ENCODE measurements around the gene CASR. TPM values are rescaled to one million over a fixed set of nuclear protein-coding genes. Genes with fewer than 3 reads are reported as not detected.

Gene CASR
- total and polyA plus RNA-seq, 2 of the 4 experiments (the other 2 are of a cell fraction): not detected

- H4K8ac ChIP-seq (ENCODE audit: low read depth in 2 of 2, low read length in 2 of 2): no peak overlapping the region
- CTCF ChIA-PET: no interaction called here
- H2AFZ ChIP-seq (replicated peaks; ENCODE audit: low read length, poor library complexity): no peak overlapping the region
- no peak for DNase-seq
- H3K9me3 ChIP-seq (ENCODE audit: control insufficient read depth, insufficient read depth, low read length): no peaks in the 10 kb centered on the region
- no peak overlapping the region for H4K91ac ChIP-seq (ENCODE audit: insufficient read depth, low read depth, low read length)
- no peaks in the 10 kb centered on the region for H3K36me3 ChIP-seq (ENCODE audit: control insufficient read depth, insufficient read depth, low read length)
- in situ Hi-C loops (cut with MboI; ENCODE audit: low sequenced_read_pairs) (no loop called here), dilution Hi-C loops (cut with HindIII; ENCODE audit: low sequenced_read_pairs, unreplicated experiment) (no loop called here), intact Hi-C loops (cut with micrococcal nuclease) (no loop called here)
- H3K23ac ChIP-seq (ENCODE audit: low read depth, low read length): no peak overlapping the region
- TF ChIP-seq MAZ (IDR thresholded peaks at IDR 0.05; ENCODE audit: borderline replicate concordance, low read depth, low read length) (no peak), RCOR1 (IDR thresholded peaks at IDR 0.05; ENCODE audit: insufficient replicate concordance, low read length) (no peak), MXI1 (IDR thresholded peaks at IDR 0.05; ENCODE audit: borderline replicate concordance, low read depth, low read length) (no peak), SMC3 (IDR thresholded peaks at IDR 0.05; ENCODE audit: low read depth, low read length) (no peak), USF2 (IDR thresholded peaks at IDR 0.05; ENCODE audit: low read depth, low read length) (no peak), BHLHE40 (IDR thresholded peaks at IDR 0.05; ENCODE audit: low read depth, low read length) (no peak), CTCF (conservative IDR thresholded peaks at IDR 0.05; ENCODE audit: low read depth, low read length) (no peak), MAFK (IDR thresholded peaks at IDR 0.05; ENCODE audit: low read depth, low read length) (no peak), FOS (IDR thresholded peaks at IDR 0.05; ENCODE audit: low read depth, low read length) (no peak), POLR2A (IDR thresholded peaks at IDR 0.05; ENCODE audit: low read depth, low read length) (no peak), NFE2L2 (IDR thresholded peaks at IDR 0.05; ENCODE audit: low read depth, low read length) (no peak), CEBPB (IDR thresholded peaks at IDR 0.05; ENCODE audit: low read depth, low read length) (no peak), RAD21 (IDR thresholded peaks at IDR 0.05; ENCODE audit: low read length) (no peak), CHD1 (IDR thresholded peaks at IDR 0.05; ENCODE audit: low read depth, low read length) (no peak), ELK1 (IDR thresholded peaks at IDR 0.05; ENCODE audit: borderline replicate concordance, low read depth, low read length) (no peak)
- H4K20me1 ChIP-seq (ENCODE audit: insufficient read depth, low read length): no peaks in the 10 kb centered on the region
- no peaks in the 10 kb centered on the region for H3K79me1 ChIP-seq (ENCODE audit: low read depth in 1 of 2, low read length in 2 of 2)
- no peak for ATAC-seq (ENCODE audit: low read depth)
- POLR2A ChIA-PET (ENCODE audit: unreplicated experiment): no interaction called here
- H3K4me3 ChIP-seq (ENCODE audit: insufficient read depth, low read depth, low read length): no peak overlapping the region
- H3K27ac ChIP-seq (ENCODE audit: insufficient read depth, low read length): no peak overlapping the region
- H2AK9ac ChIP-seq (replicated peaks; ENCODE audit: low read depth, low read length, poor library complexity): no peak overlapping the region
- no peaks in the 10 kb centered on the region for H3K4me1 ChIP-seq (ENCODE audit: control insufficient read depth, insufficient read depth, low read length)
- BruUV-seq (replicated peaks): no TSS peak
- H3K9ac ChIP-seq (ENCODE audit: low read depth, low read length): no peak overlapping the region
- no peak overlapping the region for H3K18ac ChIP-seq (ENCODE audit: low read depth, low read length)
- no peaks in the 10 kb centered on the region for H3K9me1 ChIP-seq (ENCODE audit: insufficient read depth, low read length)
- H2BK5ac ChIP-seq (ENCODE audit: low read depth, low read length, poor library complexity, severe bottlenecking): no peak overlapping the region
- H2BK15ac ChIP-seq (ENCODE audit: low read depth, low read length): no peak overlapping the region
- H3K4me2 ChIP-seq (ENCODE audit: low read depth, low read length): no peak overlapping the region
- WGBS, 2 experiments (ENCODE audit: extremely low coverage in 2 of 2, insufficient read length in 1 of 2): no CpG with 5 or more reads among the region's 2 CpGs
- H2BK120ac ChIP-seq (ENCODE audit: low read depth, low read length): no peak overlapping the region
- H3K14ac ChIP-seq (replicated peaks; ENCODE audit: low read depth, low read length): no peak overlapping the region
- no peak overlapping the region for H3K4ac ChIP-seq (ENCODE audit: low read depth, low read length)
- H4K5ac ChIP-seq (ENCODE audit: low read depth, low read length): no peak overlapping the region
- H2AK5ac ChIP-seq (ENCODE audit: low read depth, low read length): no peak overlapping the region
- no peak overlapping the region for H2BK20ac ChIP-seq (ENCODE audit: low read depth, low read length)
- H3K56ac ChIP-seq (ENCODE audit: extremely low read depth, insufficient read depth, low read length): no peak overlapping the region
- H3K27me3 ChIP-seq (ENCODE audit: control insufficient read depth, insufficient read depth, low read length): peaks cover 33% of the 10 kb centered on the region
Measured at GRCh38 chr3:122186372-122186771, 2.9 kb downstream of the CASR start.

All from IMR-90 (cell line).